A549 treated with dexamethasone at 1 μM for 4 hours (cell line): ENCODE measurements around the gene NFYB. TPM values are rescaled to one million over a fixed set of nuclear protein-coding genes. Genes with fewer than 3 reads are reported as not detected.

Source experiments
- total RNA-seq: library from RNA; stranded (reverse); fragments of 200-300 nt; extraction: Qiagen RNA extraction; gene quantifications from 5 replicates; pipeline ENCODE4 v1.2.3, GENCODE V29; 2022

The NFYB gene
- 19.6 to 30.9 TPM (median 25.6 TPM) in 5 replicates for total RNA-seq

DNA sequence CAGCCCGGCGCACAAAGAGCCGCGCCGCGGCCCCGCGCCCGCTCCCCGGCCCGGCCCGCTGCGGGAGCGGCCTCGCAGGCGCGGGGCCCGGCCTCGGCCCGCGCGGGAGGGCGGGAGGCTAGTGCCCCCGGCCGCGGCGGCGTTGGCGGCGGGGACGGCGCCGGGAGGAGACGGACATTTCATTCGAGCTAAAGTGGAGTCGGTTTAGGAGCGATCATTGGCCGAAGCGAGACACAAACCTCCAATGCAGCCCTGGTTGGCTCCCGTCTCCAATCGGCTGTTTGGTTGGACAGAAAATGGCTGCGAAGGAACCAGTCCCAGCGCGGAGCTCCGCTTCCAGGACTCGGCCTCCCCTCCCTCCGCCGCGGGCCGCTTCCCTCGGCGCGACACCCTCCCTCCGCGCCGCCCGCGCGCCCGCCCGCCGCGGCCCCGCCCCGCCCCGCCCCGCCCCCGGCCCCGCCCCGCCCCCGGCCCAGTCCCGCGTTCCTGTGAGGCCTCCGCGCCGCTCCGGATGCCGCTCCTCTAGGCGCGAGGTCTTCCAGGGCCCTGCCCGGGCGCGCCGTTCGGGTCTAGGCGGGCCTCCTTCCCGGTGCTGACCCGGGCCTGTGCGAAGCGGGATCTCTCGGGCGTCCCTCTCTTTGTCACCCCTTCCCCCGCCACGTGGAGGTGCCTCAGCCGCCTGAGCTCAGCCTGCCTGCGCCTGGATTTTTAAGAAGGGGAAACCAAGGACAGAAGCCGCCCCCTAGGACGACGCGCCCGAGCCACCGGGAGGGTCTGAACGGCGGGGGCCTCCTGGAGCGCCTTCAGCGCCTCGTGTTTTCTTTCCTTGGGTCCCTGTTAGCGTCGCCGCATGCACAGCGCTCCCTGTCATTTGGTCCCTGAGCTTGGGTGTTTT lies at the start of gene NFYB:
Gene NFYB (minus strand): TSS at position 309 of the 895 bp plus-strand sequence. CDS start 2,757 bp downstream, outside the sequence.

Other genes starting within 250 kb of the NFYB start
- gene HSP90B1, start 207.8 kb downstream of the NFYB start, total RNA-seq: 566 to 645 TPM (median 619 TPM) in 5 replicates
- 25.2 to 28.5 TPM (median 27.3 TPM) in 5 replicates for gene TDG, start 172.3 kb downstream of the NFYB start, total RNA-seq
- 0.16 to 0.29 TPM (median 0.28 TPM) in 5 replicates for gene GLT8D2, start 88.0 kb downstream of the NFYB start, total RNA-seq
- 4.2 to 6.3 TPM (median 6.0 TPM) in 5 replicates for gene HCFC2, start 73.7 kb downstream of the NFYB start, total RNA-seq
- gene TXNRD1, start 77.6 kb upstream of the NFYB start, total RNA-seq: 644 to 802 TPM (median 713 TPM) in 5 replicates
- gene EID3, start 165.5 kb upstream of the NFYB start, total RNA-seq: 4.5 to 7.2 TPM (median 5.3 TPM) in 5 replicates